ES-I3 (cell line): ENCODE measurements around the gene PDLIM7.
A peak's percentile ranks its signal among the peaks of the same experiment; 100 is the strongest.
"Not testable (repeated sequence)": the region's sequence is repeated elsewhere in the genome, so short reads cannot be mapped to it uniquely, and the experiment has no call there.

Experiments used
- H3K36me3 ChIP-seq: 2 replicates; pipeline ENCODE4 v1.6.1; 2013; ENCODE audit warnings: mild to moderate bottlenecking, low read length, control low read depth, moderate library complexity; ENCODE audit not compliant: insufficient read depth
- H3K4me1 ChIP-seq: 2 replicates; pipeline ENCODE4 v1.6.1; 2013; ENCODE audit warnings: mild to moderate bottlenecking, control low read depth, low read length; ENCODE audit not compliant: insufficient read depth
- H3K9ac ChIP-seq: 2 replicates; pipeline ENCODE4 v1.6.1; 2013; ENCODE audit warnings: low read depth, mild to moderate bottlenecking, low read length, moderate library complexity
- H3K9me3 ChIP-seq: 2 replicates; pipeline ENCODE4 v1.6.1; 2013; ENCODE audit warnings: mild to moderate bottlenecking, low read length, moderate library complexity; ENCODE audit not compliant: control insufficient read depth, insufficient read depth

Gene PDLIM7

DNA sequence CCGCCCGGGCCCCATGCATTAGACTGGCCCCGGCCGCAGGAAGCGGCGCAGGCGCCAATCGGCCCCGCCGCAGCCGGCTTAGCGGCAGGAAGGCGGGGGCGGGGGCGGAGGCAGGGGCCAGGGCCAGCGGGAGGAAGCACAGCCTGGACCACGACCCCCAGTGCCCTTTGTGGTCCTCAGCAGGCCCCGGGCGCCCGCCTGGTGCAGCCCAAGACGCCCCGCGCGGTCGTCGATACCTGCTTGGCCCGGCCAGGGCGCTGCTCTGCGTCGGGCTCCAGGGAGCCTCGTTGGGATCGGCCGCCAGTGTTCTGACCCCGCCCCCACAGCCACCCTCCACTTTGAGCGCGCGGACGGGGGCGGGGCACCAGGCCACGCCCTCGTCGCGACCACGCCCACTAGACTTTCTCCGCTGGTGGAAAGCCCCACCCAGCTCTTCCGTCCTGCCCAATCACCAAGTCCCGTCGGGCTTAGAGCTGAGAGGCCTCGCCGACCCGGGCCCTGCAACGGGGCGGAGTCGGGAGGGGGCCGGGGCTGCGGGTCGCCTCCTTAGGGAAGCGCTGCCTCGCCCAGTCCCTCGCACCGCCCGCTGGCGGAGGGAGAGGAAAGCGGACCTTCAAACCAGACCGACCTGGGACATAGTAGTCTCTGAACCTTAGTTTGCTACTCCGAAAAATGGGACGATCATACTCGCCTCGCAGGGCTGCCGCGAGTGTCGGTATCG, at the start of gene PDLIM7:
PDLIM7 (minus strand) TSS at position 313 of the 721 bp plus-strand sequence. CDS start 1,092 bp downstream, outside the sequence.
- Histone ChIP-seq H3K36me3 (peaks cover 7% of the 10 kb centered on the region; the same call in 1 of the 2 replicates), H3K4me1 (peaks cover 26% of the 10 kb centered on the region), H3K9me3 (no peaks in the 10 kb centered on the region), H3K9ac (peak within 1 kb of the TSS; percentile 86)

DNA sequence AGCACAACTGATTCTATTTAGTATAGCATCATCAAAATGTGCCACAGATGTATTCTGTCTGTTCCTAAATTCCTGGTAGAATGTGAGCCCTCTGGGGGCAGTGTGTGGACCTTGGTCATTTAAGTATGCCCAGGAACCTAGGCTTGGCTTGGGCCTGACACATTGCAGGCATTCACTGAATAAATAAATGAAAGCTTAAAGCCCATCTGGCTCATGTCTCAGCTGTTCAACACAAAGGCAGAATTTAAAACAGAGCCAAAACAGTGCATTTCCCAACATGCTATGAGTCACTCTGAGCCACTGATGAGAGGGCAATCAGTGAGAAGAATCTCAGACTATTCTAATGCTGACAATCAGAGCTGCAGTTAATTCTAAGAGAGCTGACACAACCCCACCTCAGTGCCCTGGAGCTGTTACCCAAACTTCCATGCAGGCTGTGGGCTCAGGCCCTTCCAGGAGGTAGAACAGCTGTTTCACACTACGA, 48.9 kb upstream of the PDLIM7 start:
- Histone ChIP-seq H3K4me1 (peaks cover 15% of the 10 kb centered on the region), H3K9me3 (no peaks in the 10 kb centered on the region), H3K9ac (no peak overlapping the region), H3K36me3 (peaks cover 13% of the 10 kb centered on the region)

DNA sequence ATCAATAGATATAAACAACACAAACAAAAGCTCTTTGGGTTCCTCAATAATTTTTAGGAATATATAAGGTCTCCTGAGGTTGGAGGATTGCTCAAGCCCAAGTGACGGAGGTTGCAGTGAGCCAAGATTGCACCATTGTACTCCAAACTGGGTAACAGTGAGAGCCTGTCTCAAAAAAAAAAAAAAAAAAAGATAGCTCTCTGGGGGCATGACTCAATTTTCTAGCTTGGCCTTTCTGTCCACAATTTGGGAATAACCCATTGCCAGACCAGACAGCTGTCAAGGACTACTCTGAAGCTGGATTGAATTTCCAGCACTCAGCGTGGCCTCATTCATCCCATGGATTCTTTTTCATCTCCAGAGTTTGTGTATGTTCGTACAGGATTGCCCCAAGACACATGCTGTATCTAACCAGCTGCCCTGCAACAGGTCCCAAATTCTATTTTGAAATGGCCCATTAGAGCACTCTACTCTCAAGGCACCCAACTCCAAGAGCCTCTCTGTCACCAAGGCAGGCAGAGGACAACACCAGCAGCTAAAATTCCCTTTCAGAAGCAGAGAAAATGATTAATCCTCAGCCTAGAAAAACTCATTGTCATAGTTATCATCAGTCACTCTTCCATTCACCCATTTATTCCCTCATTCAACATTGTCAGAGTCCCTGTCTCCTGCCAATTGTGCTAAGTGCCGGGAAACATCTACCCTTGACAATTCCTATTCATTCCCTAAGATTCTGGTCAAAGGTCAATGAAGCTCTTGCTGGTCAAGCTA, 48.3 kb upstream of the PDLIM7 start:
- Histone ChIP-seq H3K9me3 (no peaks in the 10 kb centered on the region), H3K9ac (no peak overlapping the region), H3K4me1 (peaks cover 15% of the 10 kb centered on the region), H3K36me3 (peaks cover 7% of the 10 kb centered on the region; the same call in 1 of the 2 replicates)

- H3K9me3 ChIP-seq, result no peaks in the 10 kb centered on the region
- peaks cover 19% of the 10 kb centered on the region for H3K4me1 ChIP-seq
- H3K36me3 ChIP-seq, result peaks cover 7% of the 10 kb centered on the region; the same call in 1 of the 2 replicates
Observed at GRCh38 chr5:177542816-177543465, 45.5 kb upstream of the PDLIM7 start.

GRCh38 chr5:177540438-177540837, 43.0 kb upstream of the PDLIM7 start:
- peaks cover 4% of the 10 kb centered on the region; the same call in 1 of the 2 replicates for H3K4me1 ChIP-seq
- no peaks in the 10 kb centered on the region for H3K9me3 ChIP-seq
- peaks cover 19% of the 10 kb centered on the region for H3K36me3 ChIP-seq
- H3K9ac ChIP-seq, result no peak overlapping the region

More at GRCh38 chr5:177542816-177543465, 45.5 kb upstream of the PDLIM7 start:
- no peak overlapping the region for H3K9ac ChIP-seq

DNA sequence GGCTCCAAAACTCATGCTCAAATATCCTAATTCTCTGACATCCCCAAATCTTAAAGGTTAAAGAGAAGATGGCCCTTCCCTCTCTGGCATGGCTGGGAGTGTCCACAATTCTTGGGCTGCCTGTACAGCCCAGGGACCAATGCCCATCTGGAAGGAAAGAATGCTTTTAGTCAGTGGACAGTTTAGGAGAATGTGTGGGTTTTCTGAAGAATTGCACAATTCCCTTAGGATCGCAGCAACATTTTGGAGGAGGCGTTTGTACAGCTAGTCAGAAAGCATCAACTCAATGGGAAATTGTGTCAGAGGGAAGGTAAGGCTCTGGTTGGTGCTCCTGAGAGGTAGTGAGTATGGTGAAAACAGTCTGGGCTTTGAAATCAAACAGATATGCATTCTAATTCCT, 42.0 kb upstream of the PDLIM7 start:
- Histone ChIP-seq H3K4me1 (peaks cover 4% of the 10 kb centered on the region; the same call in 1 of the 2 replicates), H3K9me3 (no peaks in the 10 kb centered on the region), H3K36me3 (peaks cover 19% of the 10 kb centered on the region), H3K9ac (no peak overlapping the region)

DNA sequence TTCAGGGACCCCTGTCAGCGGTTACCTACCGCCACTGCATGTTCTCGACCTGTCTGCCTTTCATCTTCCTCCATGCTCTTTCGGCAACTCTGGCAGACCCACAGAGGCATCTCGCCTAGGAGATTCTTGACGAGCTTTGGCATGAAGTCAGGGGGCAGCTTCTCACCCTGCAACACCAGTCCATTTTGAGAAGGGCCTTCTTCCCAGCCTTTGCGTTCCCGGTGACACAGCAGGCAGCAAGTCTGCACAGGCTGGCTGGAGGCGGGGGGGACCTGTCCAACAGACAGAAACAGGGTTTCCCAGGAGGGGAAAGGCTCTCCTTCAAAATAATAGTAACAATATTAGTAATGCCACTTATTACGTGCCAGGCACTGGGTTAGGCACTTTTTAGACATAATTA, 41.5 kb upstream of the PDLIM7 start:
- no peak overlapping the region for H3K9ac ChIP-seq
- peaks cover 4% of the 10 kb centered on the region; the same call in 1 of the 2 replicates for H3K4me1 ChIP-seq
- H3K36me3 ChIP-seq, result peaks cover 19% of the 10 kb centered on the region
- no peaks in the 10 kb centered on the region for H3K9me3 ChIP-seq

GRCh38 chr5:177537389-177538361, 40.3 kb upstream of the PDLIM7 start:
- H3K4me1 ChIP-seq, result peaks cover 4% of the 10 kb centered on the region; the same call in 1 of the 2 replicates
- H3K36me3 ChIP-seq, result peaks cover 19% of the 10 kb centered on the region
- H3K9ac ChIP-seq, result no peak overlapping the region
- H3K9me3 ChIP-seq, result no peaks in the 10 kb centered on the region

DNA sequence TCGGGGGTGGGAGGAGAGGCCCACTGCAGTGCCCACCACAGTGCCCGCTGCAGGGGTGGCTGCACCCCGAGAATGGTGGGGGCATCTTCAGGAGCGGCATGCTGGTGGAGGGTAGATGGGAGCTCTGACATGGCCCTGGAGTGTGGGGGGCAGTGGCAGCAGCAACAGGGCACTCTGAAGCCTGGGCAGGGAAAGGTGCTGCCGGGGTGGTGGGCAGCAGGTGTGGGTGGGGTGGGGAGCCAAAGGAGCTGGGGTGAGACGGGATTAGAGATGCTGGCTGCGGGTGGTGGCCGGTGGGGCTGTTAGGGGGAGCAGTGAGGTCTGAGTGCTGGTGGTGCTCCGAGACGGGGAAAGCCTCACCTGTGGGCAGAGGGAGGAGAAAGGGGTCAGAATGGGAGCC, 39.0 kb upstream of the PDLIM7 start:
- Histone ChIP-seq H3K4me1 (peaks cover 4% of the 10 kb centered on the region; the same call in 1 of the 2 replicates), H3K9me3 (no peaks in the 10 kb centered on the region), H3K36me3 (peaks cover 15% of the 10 kb centered on the region), H3K9ac (no peak overlapping the region)

GRCh38 chr5:177535125-177535524, 37.7 kb upstream of the PDLIM7 start:
- H3K36me3 ChIP-seq, result peaks cover 24% of the 10 kb centered on the region
- peaks cover 4% of the 10 kb centered on the region; the same call in 1 of the 2 replicates for H3K4me1 ChIP-seq

DNA sequence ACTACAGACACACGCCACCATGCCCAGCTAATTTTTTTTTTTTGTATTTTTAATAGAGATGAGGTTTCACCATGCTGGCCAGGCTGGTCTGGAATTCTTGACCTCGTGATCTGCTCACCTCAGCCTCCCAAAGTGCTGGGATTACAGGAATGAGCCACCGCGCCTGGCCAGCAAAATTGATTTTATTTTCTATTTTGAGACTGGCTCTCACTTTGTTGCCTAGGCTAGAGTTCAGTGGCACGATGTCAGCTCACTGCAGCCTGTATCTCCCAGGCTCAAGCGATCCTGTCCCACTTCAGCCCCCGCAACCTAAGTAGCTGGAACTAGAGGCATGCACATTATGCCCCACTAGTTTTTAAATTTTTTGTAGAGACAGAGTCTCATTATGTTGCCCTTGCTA, 37.0 kb upstream of the PDLIM7 start:
- H3K36me3 ChIP-seq, result peaks cover 28% of the 10 kb centered on the region
- H3K9ac ChIP-seq, H3K4me1 ChIP-seq, H3K9me3 ChIP-seq: not testable (repeated sequence)

More at GRCh38 chr5:177535125-177535524, 37.7 kb upstream of the PDLIM7 start:
- H3K9ac ChIP-seq, result no peak overlapping the region
- no peaks in the 10 kb centered on the region for H3K9me3 ChIP-seq

- Histone ChIP-seq H3K36me3 (peaks cover 21% of the 10 kb centered on the region), H3K4me1 (no peaks in the 10 kb centered on the region), H3K9ac (no peak overlapping the region), H3K9me3 (no peaks in the 10 kb centered on the region)
Observed at GRCh38 chr5:177531209-177531940, 34.0 kb upstream of the PDLIM7 start.

DNA sequence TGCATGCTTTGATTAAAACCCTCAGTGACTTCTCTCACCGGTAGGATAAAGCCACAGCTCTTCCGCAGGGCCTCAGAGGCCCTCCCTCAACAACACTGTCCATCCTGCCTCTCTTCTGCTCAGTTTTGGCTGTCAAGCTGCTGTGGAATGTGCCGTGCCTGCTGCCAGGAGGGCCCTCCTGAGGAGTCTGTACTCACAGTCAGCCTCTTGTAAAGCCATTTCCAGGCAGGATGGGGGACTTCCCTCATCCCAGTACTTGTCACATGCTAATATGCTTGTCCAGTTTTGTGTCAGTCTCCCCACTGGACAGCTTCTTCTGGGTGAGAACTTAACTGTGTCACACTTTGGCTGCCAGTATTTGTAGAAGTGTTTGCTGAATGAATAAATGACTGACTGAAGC, 33.2 kb upstream of the PDLIM7 start:
- H3K9me3 ChIP-seq, result no peaks in the 10 kb centered on the region
- no peaks in the 10 kb centered on the region for H3K4me1 ChIP-seq
- H3K9ac ChIP-seq, result no peak overlapping the region
- peaks cover 21% of the 10 kb centered on the region for H3K36me3 ChIP-seq
